GM23248 (cell line): Measurements from ENCODE around the gene LYRM2.

Source experiments
- EZH2 ChIP-seq: fragments of 200-600 bp; sonication (generic); IDR thresholded peaks from 2 replicates; pipeline ENCODE4 v1.6.1; 2018; ENCODE audit warnings: antibody characterized with exemption, mild to moderate bottlenecking; ENCODE audit not compliant: insufficient read depth, poor library complexity, severe bottlenecking
- EZH2phosphoT487 ChIP-seq: fragments of 200-600 bp; sonication (generic); IDR thresholded peaks from 2 replicates; pipeline ENCODE4 v1.6.1; 2018; ENCODE audit warnings: antibody characterized with exemption, moderate library complexity, mild to moderate bottlenecking, low read depth; ENCODE audit not compliant: insufficient read depth

- TF ChIP-seq EZH2 (no peak), EZH2phosphoT487 (no peak)
Measured at GRCh38 chr6:89542081-89542857, 96.3 kb downstream of the LYRM2 start.
